HG03520 (cell line): ENCODE measurements around the gene CNTN5.

Experiments used
- ATAC-seq: cut with Tn5 transposase; IDR thresholded peaks from one replicate; pipeline ENCODE4 v1.9.1; 2021; ENCODE audit warnings: mild to moderate bottlenecking, moderate library complexity; ENCODE audit not compliant: unreplicated experiment

Gene CNTN5

DNA sequence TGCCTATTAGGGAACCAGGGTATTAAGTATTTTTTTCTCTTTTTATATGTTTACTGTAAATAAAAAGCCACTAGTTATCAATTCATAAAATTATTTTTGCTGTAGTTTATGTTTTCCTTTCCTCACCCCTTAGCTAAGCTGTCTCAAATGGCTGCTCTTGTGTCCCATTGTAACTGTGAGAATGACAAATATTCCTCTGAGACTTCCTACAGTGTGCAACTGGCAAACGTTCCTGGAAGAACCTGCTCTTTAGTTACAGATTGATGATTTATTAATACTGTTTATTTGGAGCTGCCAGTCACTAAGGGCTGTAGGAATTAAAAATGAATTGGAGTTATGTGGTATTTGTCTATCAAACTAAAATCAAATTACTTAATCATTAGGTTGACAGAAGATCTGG lies 990.9 kb downstream of the CNTN5 start:
- ATAC-seq = no peak

DNA sequence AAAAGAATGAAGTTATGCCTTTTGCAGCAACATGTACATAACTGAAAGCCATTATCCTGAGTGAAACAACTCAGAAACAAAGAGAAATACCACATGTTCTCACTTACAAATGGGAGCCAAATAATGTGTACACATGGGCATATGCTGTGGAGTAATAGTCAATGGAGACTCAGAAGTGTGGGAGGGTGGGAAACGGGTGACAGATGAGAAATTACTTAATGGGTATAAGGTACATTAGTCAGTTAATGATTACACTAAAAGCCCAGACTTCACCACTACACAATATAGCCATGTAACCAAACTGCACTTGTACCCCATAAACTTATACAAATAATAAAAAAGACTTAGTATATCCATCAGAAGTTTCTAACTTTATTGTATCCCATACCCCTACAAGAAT lies 992.3 kb downstream of the CNTN5 start:
- no peak for ATAC-seq

DNA sequence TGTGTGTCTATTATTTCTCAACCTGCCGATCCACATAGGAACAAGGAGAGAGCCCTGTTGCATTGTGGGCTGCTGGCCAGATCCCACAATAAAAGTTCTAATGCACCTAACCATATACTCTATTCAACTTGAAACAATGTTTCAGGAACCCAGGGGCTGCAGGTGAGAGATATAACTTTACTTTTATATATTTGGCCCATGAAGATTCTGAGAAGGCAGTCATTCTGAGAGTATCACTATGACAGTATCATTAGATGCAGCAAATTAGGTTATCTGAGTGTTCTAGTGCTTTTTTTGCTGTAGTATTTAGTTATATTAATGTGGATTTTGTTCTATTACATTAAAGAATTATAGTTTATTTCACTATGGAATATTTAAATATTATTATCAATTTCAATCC lies 1011.2 kb downstream of the CNTN5 start:
- no peak for ATAC-seq

DNA sequence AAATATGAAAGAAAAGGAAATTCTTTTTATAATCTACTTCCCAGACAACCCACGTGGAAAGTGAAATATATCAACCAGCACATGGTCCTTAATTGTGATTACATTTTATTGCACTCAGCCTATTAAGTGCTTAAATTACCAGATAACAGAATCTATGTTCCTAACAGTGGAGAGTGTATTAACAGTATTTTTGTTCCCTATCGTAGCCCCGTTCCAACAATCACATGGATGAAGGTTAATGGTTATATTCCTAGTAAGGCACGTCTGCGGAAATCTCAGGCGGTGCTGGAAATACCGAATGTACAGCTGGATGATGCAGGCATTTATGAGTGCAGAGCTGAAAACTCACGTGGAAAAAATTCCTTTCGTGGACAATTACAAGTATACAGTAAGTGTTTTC lies 1040.3 kb downstream of the CNTN5 start:
- ATAC-seq = no peak

DNA sequence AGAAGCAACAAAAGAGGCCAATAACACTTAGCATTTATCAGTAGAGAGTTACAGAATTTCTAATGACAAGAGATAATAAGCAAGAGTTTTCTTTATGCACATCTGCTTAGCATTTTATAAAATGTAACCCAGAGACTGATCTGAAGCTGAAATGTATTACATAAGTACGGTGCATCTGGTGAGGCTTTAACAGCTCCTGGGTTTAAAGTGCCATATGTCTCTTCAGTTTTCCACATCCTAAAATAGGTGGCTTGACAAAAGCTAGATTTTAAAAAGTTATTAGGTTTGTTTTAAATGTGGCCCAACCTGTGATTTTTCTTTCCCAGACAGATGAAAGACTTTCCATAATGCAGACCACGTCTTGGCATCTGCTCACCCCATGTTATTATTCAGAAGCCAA lies 1045.7 kb downstream of the CNTN5 start:
- ATAC-seq = no peak

DNA sequence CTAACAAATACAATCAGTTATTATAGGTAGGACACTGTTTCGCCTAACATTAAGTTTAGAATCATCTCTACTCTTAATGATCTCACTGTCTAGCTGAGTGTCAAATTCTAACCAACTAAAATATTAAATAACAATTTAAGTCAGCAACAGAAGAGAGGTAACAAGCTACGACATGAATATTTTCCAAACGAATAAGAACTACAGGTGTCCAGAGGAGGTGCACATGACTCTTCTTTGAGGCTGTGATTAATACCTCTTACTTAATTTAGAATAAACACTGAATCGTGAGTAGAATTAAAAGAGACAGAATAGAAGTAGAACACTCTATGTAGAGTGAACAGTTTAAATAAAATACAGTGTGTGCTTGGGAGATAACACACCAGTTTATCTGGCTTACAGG lies 1047.4 kb downstream of the CNTN5 start:
- ATAC-seq = no peak

DNA sequence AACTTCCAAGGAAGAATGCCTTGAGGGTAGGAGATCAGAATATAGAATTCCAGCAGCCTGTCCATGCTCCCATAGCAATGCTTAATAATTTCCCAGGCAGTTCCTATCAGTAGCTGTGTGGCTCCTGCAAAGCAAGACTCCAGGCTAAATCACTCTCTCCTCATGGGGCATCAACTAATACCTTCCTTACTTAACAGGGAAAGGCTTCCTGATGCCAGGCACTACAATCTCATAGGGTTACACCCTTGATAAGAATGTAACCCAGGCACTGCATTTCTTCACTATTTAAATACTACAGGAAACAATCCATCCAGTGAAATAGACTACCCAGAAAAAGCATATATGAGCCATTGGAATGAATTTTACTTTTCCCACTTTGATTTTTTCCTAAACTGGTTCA lies 1051.4 kb downstream of the CNTN5 start:
- no peak for ATAC-seq

DNA sequence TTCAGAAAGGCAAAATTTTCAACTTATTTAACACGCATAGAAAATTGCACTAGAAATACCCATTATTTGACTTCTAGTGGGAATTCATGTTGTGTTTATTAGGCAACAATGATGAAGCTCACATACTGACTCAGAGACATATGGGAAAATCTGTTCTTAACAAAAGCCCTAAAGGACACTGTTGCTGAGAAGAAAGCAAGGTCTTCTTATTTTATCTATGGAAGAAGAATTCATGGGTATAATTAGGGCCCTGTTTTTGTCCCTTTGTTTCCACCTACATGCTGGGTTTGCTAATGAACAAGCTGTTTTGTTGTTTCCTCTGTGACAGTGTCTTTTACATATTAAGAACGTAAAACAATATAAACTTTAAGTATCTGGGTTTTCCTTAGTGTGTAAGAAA lies 1059.6 kb downstream of the CNTN5 start:
- no peak for ATAC-seq

DNA sequence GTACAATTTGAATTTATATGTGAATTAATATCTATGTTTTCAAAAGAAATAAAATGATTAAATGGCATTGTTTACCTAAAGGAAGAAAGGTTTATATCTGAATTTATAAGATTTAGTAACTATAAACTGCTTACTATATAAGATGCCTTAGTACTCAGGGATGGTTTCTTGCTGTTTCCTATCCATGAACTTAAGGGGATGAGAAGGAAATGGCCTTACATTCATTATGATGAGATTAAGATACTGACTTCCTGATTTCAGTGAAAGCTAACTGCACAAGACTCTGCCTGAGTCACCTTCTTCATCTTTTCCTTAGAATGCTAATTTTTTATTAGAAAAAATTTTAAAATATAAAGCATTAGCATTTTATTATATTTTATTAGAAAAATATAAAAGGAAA lies 1060.1 kb downstream of the CNTN5 start:
- no peak for ATAC-seq

DNA sequence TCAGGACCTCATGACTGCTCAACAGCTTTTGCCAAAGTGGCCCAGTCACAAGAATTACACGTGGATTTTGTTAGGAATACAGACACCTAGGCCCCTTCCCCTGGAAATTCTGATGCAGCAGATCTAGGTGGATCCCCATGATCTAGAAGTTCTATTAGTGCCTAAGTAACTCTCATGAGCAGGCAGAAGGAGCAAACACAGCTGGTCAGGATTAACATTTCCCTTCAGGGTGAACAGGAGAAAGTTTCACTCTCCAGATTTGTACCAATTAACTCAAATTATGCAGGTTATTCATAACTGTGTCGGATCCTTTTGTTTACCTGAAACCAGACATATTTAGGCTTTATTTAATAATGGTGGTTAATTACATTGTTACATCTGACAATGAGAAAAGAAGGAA lies 1072.9 kb downstream of the CNTN5 start:
- ATAC-seq = no peak

DNA sequence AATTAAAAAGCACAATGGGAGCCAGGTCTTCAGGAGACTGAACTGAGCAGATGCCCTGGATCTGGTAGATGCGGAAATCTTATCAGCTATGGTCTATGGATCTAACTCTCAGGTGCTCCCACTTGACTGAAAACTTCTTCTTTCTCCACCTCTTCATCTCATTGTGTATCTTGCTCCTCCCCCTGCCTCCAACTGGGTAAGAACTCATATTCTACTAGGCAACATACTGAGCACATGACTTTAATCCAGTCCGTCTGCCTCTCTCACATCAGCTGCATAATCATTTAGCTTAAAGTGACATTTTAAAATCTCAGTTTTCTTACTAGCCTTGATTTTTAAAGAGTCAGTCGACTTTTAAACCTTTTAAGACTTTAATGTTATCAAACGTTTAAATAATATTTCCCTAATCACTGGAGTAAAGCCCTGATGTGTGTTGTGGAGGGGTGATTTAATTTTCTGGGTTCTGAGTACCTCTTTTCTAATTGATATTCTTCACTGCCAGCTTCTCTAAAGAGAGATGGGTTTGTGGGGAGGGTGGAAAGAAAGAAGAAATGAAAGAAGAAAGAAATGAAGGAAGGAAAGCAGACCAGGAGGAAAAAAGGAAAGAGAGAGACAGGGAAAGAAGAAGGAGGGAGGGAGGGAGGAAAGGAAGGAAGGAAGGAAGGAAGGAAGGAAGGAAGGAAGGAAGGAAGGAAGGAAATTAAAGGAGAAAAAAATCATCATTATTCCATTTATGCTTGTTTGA lies 1073.5 kb downstream of the CNTN5 start:
- no peak for ATAC-seq

DNA sequence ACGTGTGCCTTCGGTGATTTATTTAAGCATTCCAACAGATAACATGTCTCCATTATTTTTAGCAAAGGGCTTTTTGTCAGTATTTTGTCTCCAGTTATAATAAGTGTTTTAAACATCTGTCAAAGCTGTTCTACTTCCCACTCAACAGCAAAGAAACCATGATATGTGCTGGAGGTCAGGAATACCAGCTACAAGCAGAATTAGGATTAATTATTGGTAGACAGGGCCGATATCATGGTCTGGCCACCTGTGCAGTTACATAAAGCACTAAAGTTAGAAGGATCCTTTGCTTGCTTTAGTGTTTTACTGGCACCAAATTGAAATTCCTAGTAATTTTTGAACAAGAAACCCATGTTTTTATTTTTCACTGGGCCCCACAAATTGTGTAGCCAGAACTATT lies 1075.1 kb downstream of the CNTN5 start:
- no peak for ATAC-seq

DNA sequence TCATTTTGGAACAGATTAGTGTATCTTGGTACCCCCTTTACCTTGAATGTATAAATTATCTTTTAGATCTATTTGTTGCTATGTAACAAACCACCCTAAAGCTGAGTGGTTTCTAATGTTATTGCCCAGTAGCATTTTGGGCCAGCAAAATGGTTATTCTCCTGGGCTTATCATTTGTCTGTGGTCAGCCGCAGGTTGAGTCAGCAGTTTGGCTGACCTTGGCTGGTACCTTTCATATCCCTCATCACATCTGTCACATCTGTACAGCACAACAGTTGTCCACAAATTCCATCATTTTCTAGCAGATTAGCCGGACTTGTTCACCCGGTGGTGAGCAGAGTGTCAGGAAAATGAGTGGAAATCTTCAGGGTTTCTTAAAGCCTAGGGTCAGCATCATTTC lies 1077.8 kb downstream of the CNTN5 start:
- ATAC-seq = no peak

DNA sequence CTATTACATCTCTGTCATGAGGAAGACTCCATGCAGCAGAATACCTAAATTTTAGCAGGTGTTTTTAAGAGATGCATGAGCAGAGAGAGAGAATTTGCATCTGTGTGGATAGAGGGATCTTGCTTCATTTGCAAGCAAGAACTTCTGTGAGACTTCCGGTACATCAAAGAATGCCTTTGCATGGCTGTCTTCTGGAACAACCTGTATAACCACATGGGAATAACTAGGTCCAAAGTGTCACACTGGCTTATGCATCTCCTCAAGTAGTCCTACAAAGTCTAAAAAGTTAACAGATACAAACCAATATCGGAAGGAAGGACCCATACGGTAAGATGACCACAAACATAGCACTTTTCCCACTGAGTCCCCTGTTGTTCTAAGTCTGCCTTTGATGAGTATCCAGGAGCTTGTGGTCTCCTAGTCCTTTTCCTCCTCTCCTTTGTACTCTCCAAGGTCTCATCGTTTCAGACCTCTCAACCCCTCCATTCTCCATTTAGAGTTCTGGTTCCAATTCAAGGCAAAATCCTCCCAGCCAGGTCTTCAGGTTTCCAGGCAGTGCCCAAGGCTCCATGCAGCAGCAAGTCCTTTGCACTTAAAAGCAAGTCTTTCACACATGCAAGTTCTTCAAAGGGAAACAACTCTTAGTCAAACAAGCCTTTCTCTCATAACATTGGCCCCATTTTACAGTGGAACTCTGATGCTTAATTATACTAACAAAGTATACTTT lies 1084.7 kb downstream of the CNTN5 start:
- ATAC-seq = no peak

DNA sequence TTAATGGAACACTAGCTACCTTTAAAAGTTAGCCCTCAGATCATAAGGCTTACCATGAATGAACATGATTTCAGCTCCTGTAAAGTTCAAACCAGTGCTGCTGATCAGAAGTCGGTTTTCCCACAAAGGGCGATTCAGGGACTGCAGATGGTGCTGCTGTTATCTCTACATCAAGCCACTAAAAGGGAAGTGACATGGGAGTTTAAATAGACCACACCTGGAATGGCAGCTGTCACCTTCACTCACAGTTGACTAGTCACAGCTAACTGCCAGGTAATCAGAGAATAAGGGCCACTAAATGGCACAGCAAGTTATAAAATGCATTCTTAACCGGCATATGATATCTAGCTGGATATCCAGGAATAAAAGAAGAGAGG lies 1085.2 kb downstream of the CNTN5 start:
- ATAC-seq = no peak

DNA sequence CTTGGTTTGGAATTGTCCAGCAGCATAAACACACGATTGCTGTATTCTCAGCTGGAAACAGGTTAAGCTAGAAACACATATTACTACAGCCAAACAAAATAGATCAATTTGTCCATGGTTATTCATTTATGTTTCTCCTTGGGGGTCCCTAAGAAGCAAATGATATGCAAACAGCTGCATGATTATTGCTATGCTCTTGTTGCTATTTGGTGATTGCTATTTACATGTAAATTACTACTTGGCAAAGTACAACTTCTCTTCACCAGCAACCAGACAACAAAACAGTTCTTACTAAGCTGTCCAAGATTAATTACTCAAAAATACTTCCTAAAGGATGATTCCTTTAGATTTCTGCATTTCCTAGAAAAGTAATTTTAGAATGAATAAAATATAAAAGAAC lies 1098.4 kb downstream of the CNTN5 start:
- ATAC-seq = no peak

DNA sequence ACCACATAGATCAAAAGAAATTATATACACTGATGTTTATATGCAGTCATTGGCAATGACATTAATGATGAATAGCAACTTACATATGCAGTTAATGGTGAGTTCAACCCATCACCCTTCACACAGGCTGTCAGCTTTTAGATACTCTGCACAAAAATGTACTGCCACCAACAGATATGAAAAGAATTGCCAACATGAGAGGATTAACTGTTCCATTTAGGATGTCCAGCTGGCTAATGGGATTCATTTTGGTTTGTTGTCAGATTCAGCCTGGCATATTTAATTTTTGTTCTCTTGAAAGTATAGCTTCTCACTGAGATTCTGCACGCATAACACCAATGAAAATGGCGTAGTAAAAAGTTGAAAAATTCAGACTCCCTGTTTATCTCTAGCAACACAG lies 1112.4 kb downstream of the CNTN5 start:
- ATAC-seq = no peak

DNA sequence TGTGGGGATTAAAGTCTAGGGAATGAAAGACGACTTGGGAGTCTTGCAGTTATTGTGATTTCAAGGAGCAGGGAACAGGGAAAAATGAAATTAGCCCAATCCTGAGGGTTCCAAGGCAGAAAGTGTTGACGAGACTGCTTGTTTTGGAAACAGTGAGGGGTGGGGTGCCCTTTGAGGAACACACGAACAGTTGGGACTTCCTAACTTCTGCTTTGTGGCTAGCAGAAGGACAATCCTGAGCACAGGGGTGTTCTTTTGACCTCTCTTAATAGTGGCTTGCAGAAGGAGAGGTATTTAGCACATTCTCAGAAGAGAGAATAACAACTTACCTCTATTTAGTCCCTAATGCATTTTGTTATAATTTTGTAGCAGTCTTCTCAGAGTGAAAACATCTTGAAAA lies 1120.5 kb downstream of the CNTN5 start:
- ATAC-seq = no peak

DNA sequence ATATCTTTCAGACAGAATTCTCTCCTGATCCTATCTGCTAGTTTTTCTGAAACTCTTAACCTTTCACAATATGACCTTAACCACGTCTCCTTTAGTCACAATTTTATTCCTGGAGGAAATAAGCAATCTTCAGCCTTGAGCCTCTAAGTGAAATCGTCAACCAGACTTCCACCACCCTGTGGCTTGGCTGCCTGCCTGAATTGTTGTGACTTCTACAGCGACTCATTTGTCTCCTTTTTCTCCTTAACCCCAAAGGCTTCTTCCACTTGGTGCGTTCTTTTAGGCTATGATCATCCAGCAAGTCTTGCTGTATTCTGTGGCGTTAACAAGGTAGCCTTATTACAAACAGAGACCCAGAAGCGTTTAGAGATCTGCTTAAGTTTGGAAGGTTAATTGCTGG lies 1131.2 kb downstream of the CNTN5 start:
- ATAC-seq = no peak

DNA sequence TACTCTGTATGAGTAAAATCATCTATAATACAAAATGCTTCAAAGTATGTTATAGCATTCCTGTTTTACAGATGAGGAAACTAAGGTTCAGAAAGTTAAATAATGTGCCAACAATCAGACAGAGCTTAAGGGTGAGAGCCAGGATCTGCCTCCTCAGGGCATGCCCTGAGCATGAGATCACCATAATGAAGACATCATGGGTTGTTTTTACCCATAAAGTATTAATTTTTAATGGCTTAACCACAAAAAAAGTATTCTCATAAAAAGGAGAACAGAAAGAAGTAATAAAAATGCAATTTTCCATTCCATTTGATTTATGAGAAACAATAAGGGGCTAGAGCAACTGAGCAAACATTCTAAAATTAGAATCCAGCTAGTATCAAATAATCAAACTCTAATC lies 1132.0 kb downstream of the CNTN5 start:
- ATAC-seq = no peak

DNA sequence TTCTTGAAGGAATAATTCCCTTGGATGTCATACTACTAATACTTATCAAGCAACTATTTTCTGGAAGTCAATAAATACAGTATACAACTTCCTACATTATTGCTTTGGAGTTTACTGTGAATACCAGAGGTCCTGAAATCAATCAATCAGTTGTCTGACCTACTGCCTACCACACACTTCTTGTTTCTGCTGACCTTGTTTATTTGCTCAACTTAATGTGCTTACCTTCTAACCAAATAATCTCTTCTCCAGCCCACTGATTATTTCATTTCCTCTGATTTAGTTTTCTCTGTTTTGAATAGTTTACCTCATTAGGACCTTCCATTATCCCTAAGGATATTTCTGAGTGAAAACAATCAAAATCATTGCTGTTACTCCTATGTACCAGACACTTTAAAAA lies 1142.7 kb downstream of the CNTN5 start:
- no peak for ATAC-seq

DNA sequence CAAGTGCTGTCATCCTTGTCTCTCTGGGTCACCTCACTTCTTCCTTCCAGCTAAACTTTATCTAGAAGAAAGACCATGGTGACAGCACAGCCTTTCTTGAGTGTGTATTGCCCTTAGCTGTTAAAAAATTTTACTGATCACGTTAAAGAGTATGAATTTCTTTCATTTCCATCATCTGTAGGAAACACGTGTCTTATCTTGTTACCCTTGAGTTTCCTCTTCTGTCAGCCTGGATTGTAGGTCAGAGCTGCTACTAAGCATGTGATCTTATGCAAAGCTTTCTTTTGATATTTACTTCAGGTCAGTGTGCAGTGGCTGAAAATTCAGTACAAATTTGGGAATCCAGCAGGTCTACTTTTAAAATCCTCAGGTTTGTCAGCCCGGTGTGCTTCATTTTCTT lies 1154.1 kb downstream of the CNTN5 start:
- no peak for ATAC-seq

DNA sequence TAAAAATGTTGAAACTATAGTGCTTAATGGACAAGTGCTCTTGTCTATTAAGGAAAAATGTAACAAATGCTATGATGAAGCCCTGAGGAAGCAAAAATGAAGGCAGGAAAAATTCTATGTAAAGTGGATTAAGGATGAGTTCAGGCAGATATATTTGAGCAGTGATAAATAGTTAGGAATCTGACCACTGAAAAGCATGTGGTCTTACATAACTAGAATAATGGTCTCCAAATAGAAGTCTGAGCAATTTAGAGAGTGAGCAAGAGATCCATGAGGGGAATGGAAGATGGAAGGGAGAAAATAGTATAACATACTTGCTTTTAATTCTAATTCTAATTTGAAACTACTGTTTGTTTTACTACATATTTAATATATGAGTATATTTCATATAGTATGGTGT lies 1155.7 kb downstream of the CNTN5 start:
- no peak for ATAC-seq
